Measurements from ENCODE around the gene TRPC4.

TRPC4 gene

GRCh38 chr13:37869756-37870488 lies at the start of gene TRPC4:
TSS of gene TRPC4 (minus strand) at chr13:37869772. CDS start at chr13:37783333, 86,439 bp downstream.
- DNase-seq = peak; percentile 46

DNA sequence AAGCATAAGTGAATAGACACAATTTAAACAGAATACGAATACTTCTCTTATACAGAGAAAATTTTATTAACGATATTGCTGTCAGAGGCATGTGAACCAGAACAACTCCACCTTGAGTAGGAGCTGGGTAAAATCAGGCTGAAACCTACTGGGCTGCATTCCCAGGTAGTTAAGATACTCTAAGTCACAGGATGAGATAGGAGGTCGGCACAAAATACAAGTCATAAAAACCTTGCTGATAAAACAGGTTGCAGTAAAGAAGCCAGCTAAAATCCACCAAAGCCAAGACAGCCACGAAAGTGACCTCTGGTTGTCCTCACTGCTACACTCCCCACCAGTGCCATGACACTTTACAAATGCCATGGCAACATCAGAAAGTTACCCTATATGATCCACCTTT lies 49.2 kb upstream of the TRPC4 start:
- DNase-seq = no peak

- DNase-seq = no peak
Measured at GRCh38 chr13:37918116-37918714, 48.6 kb upstream of the TRPC4 start.

DNA sequence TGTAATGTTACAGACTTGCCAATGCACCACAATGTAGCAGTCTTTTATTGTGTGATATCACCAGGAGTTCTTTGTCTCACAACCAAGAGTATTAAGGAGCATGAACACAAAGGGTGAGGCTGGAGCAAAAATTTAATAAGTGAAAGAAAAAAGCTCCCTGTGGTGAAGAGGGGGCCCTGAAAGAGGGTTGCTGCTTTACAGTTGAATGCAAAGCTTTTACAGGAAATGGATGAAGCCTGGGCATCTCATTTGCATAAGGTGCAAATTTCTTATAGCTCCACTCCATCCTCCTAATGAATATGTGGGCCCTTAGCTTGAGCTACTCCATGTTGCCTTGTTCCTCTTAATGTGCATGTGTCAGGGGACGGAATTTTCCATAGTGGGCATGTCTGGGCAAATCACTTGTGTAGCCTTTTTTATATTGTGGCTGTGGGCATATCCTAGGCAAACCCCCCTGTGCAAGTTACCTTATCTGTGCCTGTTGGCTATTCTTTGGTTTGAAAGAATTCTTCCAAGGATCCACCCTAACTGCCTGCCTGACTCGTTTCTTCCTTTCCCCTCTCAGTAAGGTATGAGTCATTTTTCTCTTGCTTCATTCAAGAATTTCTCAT lies 45.3 kb upstream of the TRPC4 start:
- no peak for DNase-seq

- DNase-seq = no peak
Measured at GRCh38 chr13:37910790-37911189, 41.2 kb upstream of the TRPC4 start.

- no peak for DNase-seq
Measured at GRCh38 chr13:37906880-37907279, 37.3 kb upstream of the TRPC4 start.

DNA sequence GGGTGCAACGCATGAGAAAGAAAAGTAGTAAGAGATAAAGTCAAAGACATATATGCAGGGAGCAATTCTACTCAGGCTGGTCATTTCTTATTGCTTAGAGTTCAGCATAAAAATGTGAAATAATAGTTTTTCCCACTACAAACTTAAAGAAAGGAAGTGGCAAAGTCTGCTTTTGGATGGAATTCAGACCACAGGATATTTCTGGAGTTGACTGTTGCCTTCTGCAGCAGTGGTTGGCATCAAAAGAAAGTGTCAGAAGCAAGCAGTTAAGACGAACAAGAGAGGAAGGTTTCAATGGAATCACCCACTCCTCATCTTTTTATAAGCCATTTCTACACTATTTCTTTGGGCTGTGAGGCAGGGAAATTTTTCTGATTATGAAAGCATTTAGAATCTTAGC lies 36.2 kb upstream of the TRPC4 start:
- DNase-seq = no peak

DNA sequence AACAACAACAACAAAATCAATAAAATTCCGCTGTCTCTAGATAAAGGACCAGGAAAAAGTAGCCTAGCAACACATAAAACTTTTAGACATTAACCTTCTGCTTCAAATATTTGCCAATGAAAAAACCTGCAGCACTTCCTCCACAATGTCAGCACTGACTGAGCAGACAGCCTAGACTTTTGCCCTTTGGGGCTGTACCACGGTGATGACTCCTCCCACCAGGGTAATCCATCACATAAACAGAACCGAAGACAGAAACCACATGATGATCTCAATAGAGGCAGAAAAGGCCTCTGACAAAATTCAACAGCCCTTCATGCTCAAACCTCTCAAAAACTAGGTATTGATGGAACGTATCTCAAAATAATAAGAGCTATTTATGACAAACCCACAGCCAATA lies 30.2 kb upstream of the TRPC4 start:
- no peak for DNase-seq

DNA sequence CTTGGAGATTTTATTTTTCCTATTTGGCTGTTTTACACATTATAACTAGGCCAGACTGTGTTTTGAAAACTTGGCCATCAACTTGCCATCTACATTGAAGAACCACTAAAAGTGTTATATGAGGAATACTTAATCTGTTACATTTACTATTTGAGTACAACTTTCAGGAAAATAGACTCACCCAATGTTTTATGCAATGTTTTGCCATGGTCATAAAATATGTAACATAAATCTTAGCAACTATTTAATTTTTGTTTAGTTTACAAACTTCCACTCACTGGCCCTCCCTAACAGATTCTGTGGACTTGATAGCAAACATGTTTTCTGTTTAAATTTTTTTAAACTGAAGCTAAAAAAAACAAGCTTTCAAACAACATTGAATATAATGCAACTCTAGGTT lies 23.7 kb upstream of the TRPC4 start:
- DNase-seq = no peak

- no peak for DNase-seq
Measured at GRCh38 chr13:37889820-37890219, 20.2 kb upstream of the TRPC4 start.

GRCh38 chr13:37889102-37889501 lies 19.5 kb upstream of the TRPC4 start:
- DNase-seq = no peak

- no peak for DNase-seq
Measured at GRCh38 chr13:37886879-37887278, 17.3 kb upstream of the TRPC4 start.

- DNase-seq = no peak
Measured at GRCh38 chr13:37884674-37885073, 15.1 kb upstream of the TRPC4 start.

DNA sequence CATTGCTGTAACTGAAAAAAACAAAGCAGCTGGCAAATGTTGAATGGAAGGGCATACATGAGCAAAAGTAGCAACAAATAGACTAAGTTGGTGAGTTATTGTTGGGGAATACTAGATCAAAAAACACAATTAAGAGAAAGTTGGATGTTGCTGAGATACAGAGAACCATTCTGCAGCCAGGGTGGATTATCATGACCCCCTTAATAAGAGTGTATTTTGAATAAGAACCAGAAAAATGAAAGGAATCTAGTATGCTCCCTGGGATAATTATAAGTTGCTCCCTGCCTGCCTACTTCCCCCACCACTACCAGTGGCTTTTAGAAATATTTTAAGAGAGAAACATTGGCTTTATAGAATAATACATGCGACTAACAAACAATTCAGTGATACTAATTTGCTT lies 14.5 kb upstream of the TRPC4 start:
- DNase-seq = no peak

DNA sequence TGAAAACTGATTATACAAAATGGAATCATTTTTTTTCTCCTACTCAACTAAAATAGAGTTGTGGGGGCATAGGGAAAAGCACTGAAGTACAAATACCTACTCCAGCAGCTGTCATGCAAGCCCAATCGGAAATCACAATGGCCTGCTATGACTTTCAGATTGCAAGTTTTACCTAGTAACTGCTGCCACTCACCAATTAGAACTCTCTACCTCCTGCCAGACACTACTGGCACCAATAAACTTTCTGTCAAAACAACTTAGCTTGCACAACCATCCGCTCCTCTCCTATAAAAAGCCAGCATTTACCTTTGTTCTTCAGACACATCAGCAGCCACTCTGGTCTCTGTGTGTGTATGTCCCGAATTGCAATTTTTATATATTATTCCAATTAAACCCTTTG lies 9.3 kb upstream of the TRPC4 start:
- no peak for DNase-seq

DNA sequence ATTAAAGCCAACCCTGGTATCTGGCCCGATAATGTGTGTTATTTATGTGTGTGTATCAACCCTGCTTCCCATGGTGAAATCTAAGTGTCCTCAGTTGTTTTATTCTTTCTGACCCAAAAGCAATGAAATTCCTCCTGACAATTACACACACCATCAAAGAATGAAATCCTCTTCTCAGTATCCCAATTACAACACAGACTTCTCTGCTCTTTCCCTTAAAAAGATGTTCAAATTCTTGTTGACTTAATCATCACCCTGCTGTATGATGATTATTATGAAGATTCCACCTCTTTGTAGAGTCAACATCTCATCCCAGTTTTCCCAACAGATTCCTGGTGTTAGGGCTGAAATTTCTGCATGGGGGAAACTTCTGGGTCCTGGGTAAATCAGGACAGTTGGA lies 8.9 kb upstream of the TRPC4 start:
- DNase-seq = no peak

DNA sequence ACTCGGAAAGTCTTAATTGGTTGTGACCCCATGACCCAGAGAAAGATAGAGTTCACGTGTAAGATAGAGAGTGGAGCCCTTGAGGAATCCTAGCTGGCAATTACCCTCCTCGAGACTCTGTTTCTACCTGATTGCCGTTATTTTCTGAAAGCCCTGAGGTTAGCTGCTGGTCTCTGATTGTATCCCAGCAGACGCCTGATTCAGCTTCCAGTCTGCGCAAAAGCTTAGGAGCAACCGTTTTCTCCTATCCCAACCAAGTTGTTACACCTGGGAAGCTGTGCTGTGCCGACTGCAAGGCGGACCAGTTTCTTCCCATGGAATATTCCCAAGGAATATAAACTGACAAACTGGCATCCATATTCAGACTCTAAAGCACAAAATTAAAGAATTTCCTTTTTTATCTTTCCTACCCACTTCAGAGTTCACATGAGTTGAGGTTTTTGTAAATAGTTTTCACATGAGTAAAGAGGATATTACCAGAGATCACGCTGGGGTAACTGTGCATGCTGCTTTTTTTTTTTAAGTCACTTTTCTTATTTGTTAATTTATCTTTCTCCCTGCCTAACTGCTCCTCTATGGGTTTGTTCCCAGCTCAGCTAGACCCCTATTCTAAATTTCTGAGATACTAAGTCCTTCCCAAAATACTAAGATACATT lies 1.5 kb upstream of the TRPC4 start:
- DNase-seq = no peak

GRCh38 chr13:37870489-37870845 lies 895 bp upstream of the TRPC4 start:
- DNase-seq = no peak

GRCh38 chr13:37869506-37869755 lies 141 bp downstream of the TRPC4 start:
- no peak for DNase-seq

- peak; percentile 4 for DNase-seq
Measured at GRCh38 chr13:37868691-37869505, 674 bp downstream of the TRPC4 start.

GRCh38 chr13:37863708-37864107 lies 5.9 kb downstream of the TRPC4 start:
- DNase-seq = no peak

GRCh38 chr13:37835392-37835791 lies 34.2 kb downstream of the TRPC4 start:
- no peak for DNase-seq

DNA sequence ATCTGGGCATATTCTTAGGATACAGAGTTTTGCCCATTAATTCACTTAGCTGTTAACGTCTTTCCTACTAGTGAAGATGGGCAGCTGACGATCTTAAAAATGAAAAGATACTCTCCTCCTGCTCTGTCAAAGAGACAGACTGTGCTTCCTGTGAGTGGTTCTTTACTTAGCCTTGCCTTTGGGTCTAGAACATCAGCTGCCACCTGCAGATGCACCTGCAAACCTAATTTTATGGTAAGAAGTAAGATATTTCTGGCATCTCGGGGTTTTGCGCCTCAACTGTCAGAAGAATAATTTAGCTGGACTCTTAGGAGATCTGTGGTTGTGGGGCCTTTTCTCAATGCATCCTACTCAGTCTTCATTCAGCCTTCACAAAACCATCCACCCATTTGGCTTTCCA lies 36.2 kb downstream of the TRPC4 start:
- DNase-seq = no peak

DNA sequence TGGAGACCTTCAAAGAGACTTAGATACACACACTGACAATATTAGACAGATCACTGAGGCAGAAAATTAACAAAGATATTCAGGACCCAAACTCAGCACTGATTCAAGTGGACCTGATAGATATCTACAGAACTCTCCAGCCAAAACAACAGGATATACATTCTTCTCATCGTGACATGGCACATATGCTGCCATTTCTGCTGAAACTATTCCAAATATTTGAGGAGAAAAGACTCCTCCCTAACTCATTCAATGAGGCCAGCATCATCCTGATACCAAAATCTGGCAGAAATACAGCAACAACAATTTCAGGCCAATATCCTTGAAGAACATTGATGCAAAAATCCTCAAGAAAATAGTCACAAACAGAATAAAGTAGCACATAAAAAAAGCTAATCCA lies 53.3 kb downstream of the TRPC4 start:
- no peak for DNase-seq

All from NCI-H1092 treated with DMSO at 0.1 percent for 48 hours (cell line).